Measurements from ENCODE around the gene EMILIN3.

EMILIN3 gene

GRCh38 chr20:41364967-41365765 lies 1.5 kb downstream of the EMILIN3 start:
- no CpG with 5 or more reads among the region's 19 CpGs for WGBS (ENCODE audit: extremely low coverage, insufficient coverage, low lambda C conversion rate)
- Histone ChIP-seq H3K79me1 (ENCODE audit: low read length) (no peaks in the 10 kb centered on the region), H3K27ac (ENCODE audit: low read depth, low read length) (no peak overlapping the region), H3K23ac (ENCODE audit: low read length) (no peak overlapping the region), H4K8ac (ENCODE audit: low read depth, low read length) (no peak overlapping the region), H3K4me3 (ENCODE audit: low read length) (no peak overlapping the region), H3K4me1 (ENCODE audit: control insufficient read depth, low read depth, low read length) (no peaks in the 10 kb centered on the region), H2AK5ac (ENCODE audit: low read length) (no peak overlapping the region), H3K27me3 (ENCODE audit: insufficient read depth, low read length, poor library complexity) (peaks cover 10% of the 10 kb centered on the region), H2BK15ac (replicated peaks; ENCODE audit: low read depth) (no peak overlapping the region), H3K4ac (ENCODE audit: low read depth, low read length) (no peak overlapping the region), H3K79me2 (ENCODE audit: control insufficient read depth, insufficient read depth, low read length) (no peaks in the 10 kb centered on the region), H2BK5ac (ENCODE audit: low read length) (no peak overlapping the region), H3K36me3 (ENCODE audit: control insufficient read depth, insufficient read depth, low read length) (no peaks in the 10 kb centered on the region), H3K4me2 (ENCODE audit: low read length) (peak overlapping the region; percentile 70), H3K9ac (ENCODE audit: low read length) (peak overlapping the region; percentile 45), H3K18ac (ENCODE audit: low read length) (no peak overlapping the region), H3K56ac (ENCODE audit: low read length) (no peak overlapping the region), H4K5ac (ENCODE audit: low read length) (no peak overlapping the region), H2BK120ac (ENCODE audit: low read depth, low read length) (no peak overlapping the region)
- no peak for DNase-seq

GRCh38 chr20:41364236-41364855 lies 2.3 kb downstream of the EMILIN3 start:
- Histone ChIP-seq H3K23ac (ENCODE audit: low read length) (no peak overlapping the region), H2BK15ac (replicated peaks; ENCODE audit: low read depth) (no peak overlapping the region), H4K8ac (ENCODE audit: low read depth, low read length) (no peak overlapping the region), H4K5ac (ENCODE audit: low read length) (no peak overlapping the region), H3K4me1 (ENCODE audit: control insufficient read depth, low read depth, low read length) (no peaks in the 10 kb centered on the region), H3K56ac (ENCODE audit: low read length) (no peak overlapping the region), H3K18ac (ENCODE audit: low read length) (no peak overlapping the region), H3K4me2 (ENCODE audit: low read length) (no peak overlapping the region), H2BK120ac (ENCODE audit: low read depth, low read length) (no peak overlapping the region), H3K79me2 (ENCODE audit: control insufficient read depth, insufficient read depth, low read length) (no peaks in the 10 kb centered on the region), H3K79me1 (ENCODE audit: low read length) (no peaks in the 10 kb centered on the region), H2BK5ac (ENCODE audit: low read length) (no peak overlapping the region), H3K27me3 (ENCODE audit: insufficient read depth, low read length, poor library complexity) (peaks cover 10% of the 10 kb centered on the region), H3K27ac (ENCODE audit: low read depth, low read length) (no peak overlapping the region), H2AK5ac (ENCODE audit: low read length) (no peak overlapping the region), H3K4me3 (ENCODE audit: low read length) (no peak overlapping the region), H3K36me3 (ENCODE audit: control insufficient read depth, insufficient read depth, low read length) (no peaks in the 10 kb centered on the region), H3K4ac (ENCODE audit: low read depth, low read length) (no peak overlapping the region), H3K9ac (ENCODE audit: low read length) (no peak overlapping the region)
- WGBS (ENCODE audit: extremely low coverage, insufficient coverage, low lambda C conversion rate) = no CpG with 5 or more reads among the region's 13 CpGs
- DNase-seq = no peak

GRCh38 chr20:41363601-41364000 lies 3.0 kb downstream of the EMILIN3 start:
- no peak overlapping the region for H3K4me2 ChIP-seq (ENCODE audit: low read length)
- H4K5ac ChIP-seq (ENCODE audit: low read length) = no peak overlapping the region
- H2AK5ac ChIP-seq (ENCODE audit: low read length) = no peak overlapping the region
- H3K9ac ChIP-seq (ENCODE audit: low read length) = no peak overlapping the region
- no peaks in the 10 kb centered on the region for H3K79me2 ChIP-seq (ENCODE audit: control insufficient read depth, insufficient read depth, low read length)
- no peak overlapping the region for H3K4me3 ChIP-seq (ENCODE audit: low read length)
- H3K79me1 ChIP-seq (ENCODE audit: low read length) = no peaks in the 10 kb centered on the region
- H3K23ac ChIP-seq (ENCODE audit: low read length) = no peak overlapping the region
- H3K36me3 ChIP-seq (ENCODE audit: control insufficient read depth, insufficient read depth, low read length) = no peaks in the 10 kb centered on the region
- DNase-seq = no peak
- no peak overlapping the region for H3K18ac ChIP-seq (ENCODE audit: low read length)
- no peak overlapping the region for H2BK5ac ChIP-seq (ENCODE audit: low read length)
- peaks cover 10% of the 10 kb centered on the region for H3K27me3 ChIP-seq (ENCODE audit: insufficient read depth, low read length, poor library complexity)
- no CpG with 5 or more reads among the region's 7 CpGs for WGBS (ENCODE audit: extremely low coverage, insufficient coverage, low lambda C conversion rate)
- H3K27ac ChIP-seq (ENCODE audit: low read depth, low read length) = no peak overlapping the region
- H3K56ac ChIP-seq (ENCODE audit: low read length) = no peak overlapping the region
- H2BK15ac ChIP-seq (replicated peaks; ENCODE audit: low read depth) = no peak overlapping the region
- no peak overlapping the region for H2BK120ac ChIP-seq (ENCODE audit: low read depth, low read length)
- no peaks in the 10 kb centered on the region for H3K4me1 ChIP-seq (ENCODE audit: control insufficient read depth, low read depth, low read length)
- H3K4ac ChIP-seq (ENCODE audit: low read depth, low read length) = no peak overlapping the region
- no peak overlapping the region for H4K8ac ChIP-seq (ENCODE audit: low read depth, low read length)

- Histone ChIP-seq H3K4me1 (ENCODE audit: control insufficient read depth, low read depth, low read length) (no peaks in the 10 kb centered on the region), H3K4me2 (ENCODE audit: low read length) (no peak overlapping the region), H4K8ac (ENCODE audit: low read depth, low read length) (no peak overlapping the region), H3K18ac (ENCODE audit: low read length) (no peak overlapping the region), H2AK5ac (ENCODE audit: low read length) (no peak overlapping the region), H3K27ac (ENCODE audit: low read depth, low read length) (no peak overlapping the region), H2BK15ac (replicated peaks; ENCODE audit: low read depth) (no peak overlapping the region), H3K23ac (ENCODE audit: low read length) (no peak overlapping the region), H3K36me3 (ENCODE audit: control insufficient read depth, insufficient read depth, low read length) (no peaks in the 10 kb centered on the region), H3K4ac (ENCODE audit: low read depth, low read length) (no peak overlapping the region), H3K9ac (ENCODE audit: low read length) (no peak overlapping the region), H2BK120ac (ENCODE audit: low read depth, low read length) (no peak overlapping the region), H3K79me2 (ENCODE audit: control insufficient read depth, insufficient read depth, low read length) (no peaks in the 10 kb centered on the region), H2BK5ac (ENCODE audit: low read length) (no peak overlapping the region), H3K56ac (ENCODE audit: low read length) (no peak overlapping the region), H3K4me3 (ENCODE audit: low read length) (no peak overlapping the region), H3K79me1 (ENCODE audit: low read length) (no peaks in the 10 kb centered on the region), H4K5ac (ENCODE audit: low read length) (no peak overlapping the region), H3K27me3 (ENCODE audit: insufficient read depth, low read length, poor library complexity) (peaks cover 10% of the 10 kb centered on the region)
- no peak for DNase-seq
- no CpG with 5 or more reads among the region's 5 CpGs for WGBS (ENCODE audit: extremely low coverage, insufficient coverage, low lambda C conversion rate)
Measured at GRCh38 chr20:41362748-41363140, 3.9 kb downstream of the EMILIN3 start.

DNA sequence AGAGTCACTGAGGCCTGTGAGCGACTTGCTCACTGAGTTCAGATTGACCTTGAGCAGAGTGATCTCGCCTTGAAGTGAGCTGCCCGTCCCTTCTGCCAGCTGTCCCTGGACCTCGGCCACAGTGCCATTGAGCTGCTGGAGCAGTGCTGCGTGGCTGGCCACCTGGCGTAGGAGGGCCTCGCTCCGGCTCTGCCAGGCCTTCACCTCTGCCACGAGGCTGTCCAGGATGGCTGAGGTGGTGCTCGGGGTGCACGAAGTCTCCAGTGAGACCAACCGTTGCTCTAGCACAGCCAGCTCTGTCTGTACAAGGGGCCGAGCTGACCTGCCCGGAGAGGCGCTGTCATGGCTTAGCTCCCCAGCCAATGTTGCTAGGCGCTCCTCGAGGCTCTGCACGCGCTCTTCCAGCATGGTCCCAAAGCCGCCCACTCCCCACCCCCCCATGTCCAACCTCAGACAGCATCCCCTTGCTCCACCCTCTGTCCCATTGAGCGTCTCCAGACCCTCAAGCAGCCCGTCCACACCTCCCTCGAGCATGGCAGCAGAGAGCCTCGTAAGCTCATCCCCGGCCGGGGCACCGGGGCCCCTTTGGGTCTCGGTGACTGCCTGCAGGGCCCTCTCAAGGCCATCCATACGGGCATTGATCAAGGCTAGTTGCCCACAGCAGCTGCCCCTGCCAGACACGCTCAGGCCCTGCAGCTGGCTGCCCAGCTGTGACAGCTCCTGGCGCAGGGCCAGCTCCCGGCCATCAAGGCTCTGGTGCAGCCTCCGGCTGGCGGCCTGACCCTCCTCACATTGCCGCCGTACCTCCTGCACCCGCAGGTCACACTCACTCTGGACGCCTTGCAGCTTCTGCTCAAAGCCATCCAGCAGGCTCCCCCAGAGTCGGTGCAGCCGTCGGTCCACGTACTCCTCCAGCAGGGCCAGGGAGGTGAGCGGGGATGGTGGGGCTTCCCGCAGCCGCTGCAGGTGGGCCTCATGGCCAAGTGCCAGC lies 4.6 kb downstream of the EMILIN3 start:
- Histone ChIP-seq H4K8ac (ENCODE audit: low read depth, low read length) (no peak overlapping the region), H4K5ac (ENCODE audit: low read length) (no peak overlapping the region), H2AK5ac (ENCODE audit: low read length) (no peak overlapping the region), H3K27ac (ENCODE audit: low read depth, low read length) (no peak overlapping the region), H3K4ac (ENCODE audit: low read depth, low read length) (no peak overlapping the region), H3K56ac (ENCODE audit: low read length) (no peak overlapping the region), H3K23ac (ENCODE audit: low read length) (no peak overlapping the region), H3K36me3 (ENCODE audit: control insufficient read depth, insufficient read depth, low read length) (no peaks in the 10 kb centered on the region), H3K4me3 (ENCODE audit: low read length) (no peak overlapping the region), H2BK15ac (replicated peaks; ENCODE audit: low read depth) (no peak overlapping the region), H2BK120ac (ENCODE audit: low read depth, low read length) (no peak overlapping the region), H3K4me1 (ENCODE audit: control insufficient read depth, low read depth, low read length) (no peaks in the 10 kb centered on the region), H3K79me1 (ENCODE audit: low read length) (no peaks in the 10 kb centered on the region), H3K79me2 (ENCODE audit: control insufficient read depth, insufficient read depth, low read length) (no peaks in the 10 kb centered on the region), H3K18ac (ENCODE audit: low read length) (no peak overlapping the region), H3K27me3 (ENCODE audit: insufficient read depth, low read length, poor library complexity) (peaks cover 10% of the 10 kb centered on the region), H3K4me2 (ENCODE audit: low read length) (no peak overlapping the region), H2BK5ac (ENCODE audit: low read length) (no peak overlapping the region), H3K9ac (ENCODE audit: low read length) (no peak overlapping the region)
- WGBS (ENCODE audit: extremely low coverage, insufficient coverage, low lambda C conversion rate) = no CpG with 5 or more reads among the region's 45 CpGs
- DNase-seq = no peak
